Ureter (tissue), 1 donor: ENCODE measurements around the gene MYO1G. TPM values are rescaled to one million over a fixed set of nuclear protein-coding genes. Genes with fewer than 3 reads are reported as not detected.

Experiments used
- DNase-seq: peaks from one replicate; pipeline ENCODE4 v3.0.0-alpha.2; 2020; ENCODE audit warnings: low spot score
- total RNA-seq: library from RNA; stranded (reverse); gene quantifications from one replicate; pipeline ENCODE4 v1.2.4, GENCODE V29; 2023
- donor health status: DM: yes; HTN: yes; CAD: no.

The MYO1G gene
- total RNA-seq, 1 donor from 2014 or later = 6.0 TPM

DNA sequence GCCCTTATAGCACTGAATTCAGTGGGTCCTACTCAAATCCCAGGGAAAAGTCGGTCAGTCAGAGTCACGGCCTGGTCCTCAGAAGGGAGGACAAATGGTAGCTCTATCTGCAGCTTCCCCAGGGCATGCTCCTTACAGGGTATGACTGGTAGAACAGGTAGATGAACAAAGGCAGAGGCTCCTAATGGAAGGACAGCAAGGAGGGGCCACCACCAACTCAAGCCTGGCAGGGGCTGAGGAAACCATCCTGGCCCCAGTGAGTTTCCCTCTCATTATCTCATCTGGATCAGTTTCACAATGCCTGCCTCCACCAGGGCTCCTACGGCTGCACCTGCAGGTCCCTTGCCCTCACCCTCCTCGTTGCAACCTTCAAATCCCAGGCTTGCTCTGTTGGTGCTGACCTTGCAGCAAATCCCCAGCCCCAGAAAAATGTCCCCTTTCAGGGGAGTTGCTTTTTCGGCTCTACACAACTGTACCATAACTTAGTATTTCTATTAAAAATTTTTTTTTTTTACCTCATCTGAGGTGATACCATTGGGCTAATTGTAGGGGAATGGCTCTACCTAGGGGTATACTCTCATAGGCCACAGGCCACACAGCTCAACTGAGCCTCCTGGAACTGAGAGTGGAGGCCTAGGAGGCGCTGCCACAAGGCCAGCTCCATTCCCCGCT lies 2.4 kb upstream of the MYO1G start:
- DNase-seq = no peak

- DNase-seq = no peak
These were observed 1.7 kb upstream of the MYO1G start for GRCh38 chr7:44980393-44981034.

- DNase-seq = no peak
These were observed 922 bp upstream of the MYO1G start for GRCh38 chr7:44979481-44980392.

GRCh38 chr7:44977959-44978335 lies 868 bp downstream of the MYO1G start:
- no peak for DNase-seq

- DNase-seq = no peak
These were observed 1.4 kb downstream of the MYO1G start for GRCh38 chr7:44977304-44977958.

GRCh38 chr7:44976746-44977196 lies 2.0 kb downstream of the MYO1G start:
- DNase-seq = no peak

GRCh38 chr7:44976040-44976745 lies 2.6 kb downstream of the MYO1G start:
- no peak for DNase-seq

DNA sequence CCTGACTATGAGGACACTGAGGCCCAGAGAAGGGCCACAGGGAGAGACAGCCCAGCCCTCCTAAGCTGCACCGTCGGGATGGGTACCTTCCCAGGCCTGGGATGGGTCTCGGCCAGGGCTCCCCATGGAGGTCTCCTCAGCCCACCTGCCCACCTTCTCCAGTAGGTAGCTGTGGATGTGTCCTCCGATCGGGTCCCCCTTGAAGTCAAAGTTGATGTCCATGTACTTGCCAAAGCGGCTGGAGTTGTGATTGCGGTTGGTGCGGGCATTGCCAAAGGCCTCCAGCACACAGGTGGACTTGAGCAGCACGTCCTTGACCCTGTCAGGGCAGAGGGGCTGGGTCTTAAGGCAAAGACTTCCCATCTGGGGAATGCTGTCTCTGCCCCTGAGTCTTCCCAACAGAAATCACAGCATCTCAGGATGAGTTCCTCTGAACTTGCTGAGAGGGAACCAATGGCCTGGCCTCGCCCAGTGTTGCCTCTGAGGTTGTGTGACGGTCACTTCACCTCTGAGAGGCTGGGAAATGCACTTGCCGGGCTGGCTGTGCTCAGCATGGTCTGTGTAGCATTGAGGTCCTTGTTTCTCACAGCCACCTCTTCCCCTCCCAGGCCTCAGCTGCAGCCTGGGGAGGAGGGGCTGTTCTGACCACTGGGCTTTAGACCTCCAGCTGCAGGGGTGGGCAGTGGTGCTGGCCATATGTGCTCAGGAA lies 3.3 kb downstream of the MYO1G start:
- DNase-seq = no peak

DNA sequence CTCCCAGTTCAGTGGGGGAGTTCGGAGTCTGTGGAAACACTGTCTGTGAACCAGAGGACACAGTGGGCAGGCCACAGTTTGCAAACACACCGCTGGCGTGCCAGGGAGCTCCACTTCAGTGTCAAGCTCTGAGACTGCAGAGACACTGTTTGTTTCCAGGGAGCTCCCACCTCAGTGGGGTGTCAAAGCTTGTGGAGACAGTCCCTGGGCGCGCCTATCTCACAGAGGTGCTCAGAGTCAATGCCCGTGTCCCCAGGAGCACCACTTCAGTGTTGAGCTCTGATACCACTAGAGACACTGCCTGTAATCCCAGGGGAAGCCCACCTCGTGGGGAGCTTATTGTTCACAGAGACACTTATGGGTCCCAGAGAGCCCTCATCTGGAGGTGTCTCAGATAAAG lies 4.3 kb downstream of the MYO1G start:
- no peak for DNase-seq

- DNase-seq = no peak
These were observed 5.0 kb downstream of the MYO1G start for GRCh38 chr7:44973610-44974401.

- no peak for DNase-seq
These were observed 6.3 kb downstream of the MYO1G start for GRCh38 chr7:44972562-44972961.

GRCh38 chr7:44971902-44972441 lies 6.8 kb downstream of the MYO1G start:
- DNase-seq = no peak

GRCh38 chr7:44971188-44971901 lies 7.5 kb downstream of the MYO1G start:
- no peak for DNase-seq

GRCh38 chr7:44970523-44971051 lies 8.2 kb downstream of the MYO1G start:
- DNase-seq = no peak

DNA sequence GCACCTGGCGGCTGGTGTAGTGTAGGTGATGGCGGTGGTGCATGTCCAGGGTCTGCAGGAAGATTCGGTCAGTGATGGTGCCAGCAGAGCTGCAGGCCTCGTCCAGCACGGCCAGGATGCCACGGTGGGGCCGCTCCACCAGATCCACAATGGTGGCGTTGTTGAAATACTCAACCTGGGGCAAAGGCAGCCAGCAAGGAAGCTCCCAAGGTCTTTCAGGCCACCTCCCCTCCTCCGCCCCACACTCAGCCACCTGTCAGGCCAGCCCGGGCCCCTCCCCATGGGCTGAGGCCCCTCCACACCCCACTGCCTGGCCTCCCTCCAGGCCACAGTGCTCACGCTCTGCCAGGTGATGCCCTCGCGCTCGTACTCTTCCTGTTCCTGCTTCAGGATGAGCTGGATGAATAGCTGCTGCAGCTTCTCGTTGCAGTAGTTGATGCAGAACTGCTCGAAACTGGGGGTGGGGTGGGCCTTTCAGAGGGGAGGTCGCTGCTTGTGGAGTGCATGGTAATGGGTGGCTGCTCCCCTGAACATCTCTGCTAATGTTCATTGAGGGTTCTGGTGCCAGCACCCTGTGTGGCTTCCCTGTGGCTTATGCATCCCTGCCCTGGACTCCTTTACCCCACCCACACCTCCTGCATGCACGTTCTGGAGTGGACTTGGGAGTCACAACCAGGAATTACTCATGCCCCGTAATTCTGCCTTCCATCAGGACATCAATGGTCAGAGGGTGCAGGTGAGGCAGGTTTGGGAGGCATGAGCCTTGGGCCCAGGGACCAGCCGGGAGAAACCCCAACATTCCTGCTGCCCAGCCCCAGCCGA lies 8.9 kb downstream of the MYO1G start:
- no peak for DNase-seq

DNA sequence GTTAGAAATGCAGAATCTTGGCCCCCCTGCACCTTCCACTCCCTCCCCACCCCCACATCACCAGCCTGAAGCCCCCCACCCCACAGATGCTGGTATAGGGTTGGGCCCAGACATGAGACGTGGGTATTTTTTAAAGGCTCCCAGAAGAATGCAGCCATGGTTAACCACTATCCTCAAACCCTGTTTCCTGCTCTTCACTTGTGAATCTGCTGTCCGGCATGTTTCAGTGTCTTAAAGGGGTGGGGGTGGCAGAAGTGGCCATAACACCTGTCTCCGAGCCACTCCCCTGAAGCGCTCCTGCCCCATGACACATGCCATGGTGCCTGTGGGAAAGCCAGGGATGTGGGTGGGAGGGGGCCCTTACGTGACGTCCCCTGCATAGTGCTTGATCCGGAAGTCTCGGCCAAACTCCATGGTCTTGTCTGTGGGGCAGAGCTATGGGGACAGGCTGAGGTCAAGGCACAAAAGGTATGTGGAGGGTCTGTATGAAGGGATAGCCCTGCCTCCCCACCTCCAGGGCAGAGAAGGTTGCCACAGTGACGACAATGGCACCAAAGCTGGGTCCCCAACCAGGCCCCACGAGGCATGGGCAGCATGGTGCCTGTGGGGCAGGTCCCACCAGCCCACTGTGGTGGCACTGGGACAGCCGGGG lies 9.6 kb downstream of the MYO1G start:
- no peak for DNase-seq
